Immature natural killer cell (primary cell): ENCODE measurements around the gene ZNF446. TPM values are rescaled to one million over a fixed set of nuclear protein-coding genes. Genes with fewer than 3 reads are reported as not detected.
A peak's percentile ranks its signal among the peaks of the same experiment; 100 is the strongest.
"Not testable (repeated sequence)": the region's sequence is repeated elsewhere in the genome, so short reads cannot be mapped to it uniquely, and the experiment has no call there.

ENCODE experiments used
- DNase-seq, 3 donors: peaks; one replicate each; pipeline ENCODE4 v3.0.0; 2022; ENCODE audit warnings: mixed read lengths in 1 of 3
- H3K27ac Mint-ChIP-seq, 6 donors: one replicate each; pipeline ENCODE4 v1.8.0; 2020; ENCODE audit warnings: mixed read lengths in 6 of 6, mild to moderate bottlenecking in 5 of 6, inconsistent platforms in 4 of 6, moderate library complexity in 3 of 6
- H3K27me3 Mint-ChIP-seq, 3 donors: one replicate each; pipeline ENCODE4 v1.8.0; 2020 to 2021; ENCODE audit warnings: low read depth in 3 of 3, mild to moderate bottlenecking in 3 of 3, mixed read lengths in 3 of 3, moderate library complexity in 3 of 3, inconsistent platforms in 1 of 3
- H3K36me3 Mint-ChIP-seq, 3 donors: one replicate each; pipeline ENCODE4 v1.8.0; 2020; ENCODE audit warnings: mixed read lengths in 3 of 3, inconsistent platforms in 2 of 3, mild to moderate bottlenecking in 2 of 3
- H3K4me1 Mint-ChIP-seq, 2 donors: one replicate each; pipeline ENCODE4 v1.8.0; 2020; ENCODE audit warnings: inconsistent platforms in 2 of 2, mild to moderate bottlenecking in 2 of 2, mixed read lengths in 2 of 2, moderate library complexity in 1 of 2
- H3K4me3 Mint-ChIP-seq, 5 donors: one replicate each; pipeline ENCODE4 v1.8.0; 2020; ENCODE audit warnings: mild to moderate bottlenecking in 5 of 5, mixed read lengths in 5 of 5, inconsistent platforms in 3 of 5, moderate library complexity in 3 of 5
- H3K9me3 Mint-ChIP-seq, 6 donors: one replicate each; pipeline ENCODE4 v1.8.0; 2020; ENCODE audit warnings: mild to moderate bottlenecking in 6 of 6, mixed read lengths in 6 of 6, inconsistent platforms in 4 of 6, moderate library complexity in 3 of 6
- polyA plus RNA-seq, 3 donors: library from polyadenylated mRNA; unstranded; fragments of 300-500 nt; fragmentation: Illumina TruSeq; gene quantifications; one replicate each; pipeline ENCODE4 v1.2.3, GENCODE V29; 2021

Gene ZNF446
- 1 to 10 TPM; 2.3 to 3.6 (median 2.5) TPM for polyA plus RNA-seq

- H3K36me3 Mint-ChIP-seq, result peaks cover 0 to 3% (median 0%) of the 10 kb centered on the region in 3 donors
- H3K4me3 Mint-ChIP-seq, result peak within 1 kb of the TSS; percentile 89 to 97 (median 94)
- DNase-seq, result peak; percentile 96 to 97 (median 96)
- peaks cover 22 to 33% of the 10 kb centered on the region in 2 donors for H3K4me1 Mint-ChIP-seq
- peaks cover 2 to 11% (median 9%) of the 10 kb centered on the region in 3 donors for H3K27me3 Mint-ChIP-seq
- H3K9me3 Mint-ChIP-seq, result no peaks in the 10 kb centered on the region
- peak within 1 kb of the TSS; percentile 95 to 100 (median 98) for H3K27ac Mint-ChIP-seq
Observed at GRCh38 chr19:58475714-58476497, at the start of gene ZNF446. Gene ZNF446 (plus strand): TSS chr19:58476352. CDS start chr19:58477219, 867 bp downstream.

- no peak for DNase-seq
- Mint-ChIP-seq H3K4me1 (no peaks in the 10 kb centered on the region), H3K27me3 (peaks cover 2 to 5% (median 4%) of the 10 kb centered on the region in 3 donors), H3K9me3 (peaks cover 33 to 76% (median 48%) of the 10 kb centered on the region in 6 donors), H3K36me3 (peaks cover 5 to 13% (median 8%) of the 10 kb centered on the region in 3 donors), H3K4me3 (no peak overlapping the region), H3K27ac (no peak overlapping the region)
Observed at GRCh38 chr19:58428617-58429016, 47.5 kb upstream of the ZNF446 start.

- peaks cover 2 to 5% (median 4%) of the 10 kb centered on the region in 3 donors for H3K27me3 Mint-ChIP-seq
- H3K27ac Mint-ChIP-seq, result no peak overlapping the region
- peaks cover 45 to 87% (median 57%) of the 10 kb centered on the region in 6 donors for H3K9me3 Mint-ChIP-seq
- peaks cover 13 to 19% (median 14%) of the 10 kb centered on the region in 3 donors for H3K36me3 Mint-ChIP-seq
- no peak overlapping the region for H3K4me3 Mint-ChIP-seq
- H3K4me1 Mint-ChIP-seq, result no peaks in the 10 kb centered on the region
- no peak for DNase-seq
Observed at GRCh38 chr19:58429745-58430144, 46.4 kb upstream of the ZNF446 start.

- H3K4me3 Mint-ChIP-seq, result no peak overlapping the region
- peaks cover 2 to 6% (median 2%) of the 10 kb centered on the region in 3 donors for H3K27me3 Mint-ChIP-seq
- H3K27ac Mint-ChIP-seq, result peak overlapping the region in 1 of 6 donors; percentile 29
- no peak for DNase-seq
- peaks cover 40 to 58% (median 54%) of the 10 kb centered on the region in 3 donors for H3K36me3 Mint-ChIP-seq
- H3K4me1 Mint-ChIP-seq, result peaks cover 14% of the 10 kb centered on the region in 2 donors
- peaks cover 45 to 91% (median 85%) of the 10 kb centered on the region in 6 donors for H3K9me3 Mint-ChIP-seq
Observed at GRCh38 chr19:58434217-58434616, 41.9 kb upstream of the ZNF446 start.

- H3K27me3 Mint-ChIP-seq, result peaks cover 7 to 15% (median 7%) of the 10 kb centered on the region in 3 donors
- peak within 1 kb of the TSS; percentile 94 to 98 (median 95) for H3K4me3 Mint-ChIP-seq
- H3K9me3 Mint-ChIP-seq, result peaks cover 14 to 48% (median 43%) of the 10 kb centered on the region in 6 donors
- peak within 1 kb of the TSS; percentile 88 to 99 (median 98) for H3K27ac Mint-ChIP-seq
- peaks cover 34 to 37% of the 10 kb centered on the region in 2 donors for H3K4me1 Mint-ChIP-seq
- DNase-seq, result peak; percentile 96 to 97 (median 97)
- H3K36me3 Mint-ChIP-seq, result peaks cover 33 to 46% (median 41%) of the 10 kb centered on the region in 3 donors
Observed at GRCh38 chr19:58439576-58440554, 36.3 kb upstream of the ZNF446 start, which contains the start of gene ZNF132. Gene ZNF132 (minus strand): TSS chr19:58440153. CDS start chr19:58439821, 332 bp downstream.

GRCh38 chr19:58440556-58440955 lies 35.6 kb upstream of the ZNF446 start:
- Mint-ChIP-seq H3K9me3 (peaks cover 9 to 41% (median 36%) of the 10 kb centered on the region in 6 donors), H3K36me3 (peaks cover 27 to 39% (median 34%) of the 10 kb centered on the region in 3 donors), H3K27ac (peak overlapping the region; percentile 88 to 99 (median 98)), H3K27me3 (peaks cover 7 to 15% (median 7%) of the 10 kb centered on the region in 3 donors), H3K4me3 (peak overlapping the region; percentile 94 to 98 (median 95)), H3K4me1 (peaks cover 34 to 37% of the 10 kb centered on the region in 2 donors)
- DNase-seq, result no peak

GRCh38 chr19:58442986-58443385 lies 33.2 kb upstream of the ZNF446 start:
- not testable (repeated sequence) for H3K4me3 Mint-ChIP-seq, H3K27ac Mint-ChIP-seq, DNase-seq
- peaks cover 10 to 15% (median 13%) of the 10 kb centered on the region in 3 donors for H3K36me3 Mint-ChIP-seq
- H3K27me3 Mint-ChIP-seq, result peaks cover 9 to 24% (median 11%) of the 10 kb centered on the region in 3 donors
- peaks cover 7 to 19% (median 14%) of the 10 kb centered on the region in 6 donors for H3K9me3 Mint-ChIP-seq
- peaks cover 28 to 29% of the 10 kb centered on the region in 2 donors for H3K4me1 Mint-ChIP-seq

- peaks cover 7 to 21% (median 15%) of the 10 kb centered on the region in 3 donors for H3K27me3 Mint-ChIP-seq
- not testable (repeated sequence) for H3K9me3 Mint-ChIP-seq
Observed at GRCh38 chr19:58448860-58449259, 27.3 kb upstream of the ZNF446 start.

GRCh38 chr19:58449980-58450379 lies 26.2 kb upstream of the ZNF446 start:
- not testable (repeated sequence) for H3K4me3 Mint-ChIP-seq, H3K27ac Mint-ChIP-seq, DNase-seq, H3K9me3 Mint-ChIP-seq, H3K36me3 Mint-ChIP-seq
- peaks cover 7 to 19% (median 15%) of the 10 kb centered on the region in 3 donors for H3K27me3 Mint-ChIP-seq
- peaks cover 18 to 25% of the 10 kb centered on the region in 2 donors for H3K4me1 Mint-ChIP-seq

More at GRCh38 chr19:58448860-58449259, 27.3 kb upstream of the ZNF446 start:
- H3K36me3 Mint-ChIP-seq, DNase-seq, H3K27ac Mint-ChIP-seq, H3K4me3 Mint-ChIP-seq: not testable (repeated sequence)
- H3K4me1 Mint-ChIP-seq, result peaks cover 18 to 19% of the 10 kb centered on the region in 2 donors

- Mint-ChIP-seq H3K9me3 (peaks cover 0 to 8% (median 2%) of the 10 kb centered on the region in 6 donors), H3K4me1 (peaks cover 18 to 25% of the 10 kb centered on the region in 2 donors), H3K27me3 (peaks cover 7 to 19% (median 15%) of the 10 kb centered on the region in 3 donors), H3K36me3 (peaks cover 4 to 7% (median 5%) of the 10 kb centered on the region in 3 donors), H3K4me3 (peak overlapping the region; percentile 80 to 90 (median 86)), H3K27ac (peak overlapping the region; percentile 79 to 92 (median 83))
- DNase-seq, result no peak
Observed at GRCh38 chr19:58450856-58451357, 25.2 kb upstream of the ZNF446 start.

- Mint-ChIP-seq H3K4me3 (peak within 1 kb of the TSS; percentile 80 to 90 (median 86)), H3K36me3 (peaks cover 4 to 7% (median 6%) of the 10 kb centered on the region in 3 donors), H3K27ac (peak within 1 kb of the TSS; percentile 79 to 92 (median 83)), H3K9me3 (peaks cover 0 to 8% (median 2%) of the 10 kb centered on the region in 6 donors), H3K4me1 (peaks cover 18 to 25% of the 10 kb centered on the region in 2 donors), H3K27me3 (peaks cover 7 to 16% (median 15%) of the 10 kb centered on the region in 3 donors)
- DNase-seq, result peak; percentile 96
Observed at GRCh38 chr19:58451358-58452101, 24.6 kb upstream of the ZNF446 start, which contains the start of gene ZNF324B. Gene ZNF324B (plus strand): TSS chr19:58451622. CDS start chr19:58453702, 2,080 bp downstream.

GRCh38 chr19:58453743-58454142 lies 22.4 kb upstream of the ZNF446 start:
- Mint-ChIP-seq H3K27ac (peak overlapping the region in 1 of 6 donors; percentile 30), H3K27me3 (peaks cover 4 to 6% (median 5%) of the 10 kb centered on the region in 3 donors), H3K36me3 (peaks cover 7 to 14% (median 7%) of the 10 kb centered on the region in 3 donors), H3K4me1 (peaks cover 18 to 25% of the 10 kb centered on the region in 2 donors), H3K4me3 (peak overlapping the region; percentile 29 to 78 (median 55)), H3K9me3 (peaks cover 0 to 2% (median 0%) of the 10 kb centered on the region in 6 donors)
- DNase-seq, result no peak
